Activated CD8-positive, alpha-beta memory T cell treated with anti-CD3 and anti-CD28 coated beads, Interleukin-2, amount 10 ng/mL, durations not matched to agents 7 days and 5 days (primary cell): ENCODE data around the gene SAT2. TPM values are rescaled to one million over a fixed set of nuclear protein-coding genes. Genes with fewer than 3 reads are reported as not detected.

Source experiments
- total RNA-seq, 2 experiments: library from RNA; stranded (reverse); gene quantifications; one replicate each; pipeline ENCODE4 v1.2.3, GENCODE V29; 2021

Gene SAT2
- total RNA-seq, 2 experiments from 2014 or later = 21.5 to 28.0 TPM

Other genes with a start within 250 kb of the SAT2 start
- under 1 TPM; 0.54 to 0.61 TPM for gene TNK1, start 246.7 kb downstream of the SAT2 start, total RNA-seq
- 10 to 100 TPM; 65.5 to 74.2 TPM for gene PLSCR3, start 233.3 kb downstream of the SAT2 start, total RNA-seq
- gene TMEM256, start 223.7 kb downstream of the SAT2 start, total RNA-seq = 10 to 100 TPM; 47.5 to 56.1 TPM
- 1 to 10 TPM; 2.0 to 3.5 TPM for gene NLGN2, start 220.0 kb downstream of the SAT2 start, total RNA-seq
- not detected for gene SPEM1, start 207.5 kb downstream of the SAT2 start, total RNA-seq
- gene SPEM2, start 202.2 kb downstream of the SAT2 start, total RNA-seq = not detected
- not detected for gene SPEM3, start 199.0 kb downstream of the SAT2 start, total RNA-seq
- 10 to 100 TPM; 13.9 to 16.7 TPM for gene TMEM102, start 192.4 kb downstream of the SAT2 start, total RNA-seq
- 1 to 10 TPM; 3.6 to 4.1 TPM for gene FGF11, start 188.3 kb downstream of the SAT2 start, total RNA-seq
- gene CHRNB1, start 182.8 kb downstream of the SAT2 start, total RNA-seq = 10 to 100 TPM; 10.4 to 13.1 TPM
- gene ZBTB4, start 148.2 kb downstream of the SAT2 start, total RNA-seq = 10 to 100 TPM; 24.5 to 27.7 TPM
- gene SLC35G6, start 146.4 kb downstream of the SAT2 start, total RNA-seq = not detected
- gene POLR2A, start 143.5 kb downstream of the SAT2 start, total RNA-seq = 100 to 1,000 TPM; 198 to 228 TPM
- 10 to 100 TPM; 52.8 to 59.4 TPM for gene TNFSF12, start 78.8 kb downstream of the SAT2 start, total RNA-seq
- 1 to 10 TPM; 2.2 to 2.5 TPM for gene TNFSF13, start 69.1 kb downstream of the SAT2 start, total RNA-seq
- 10 to 100 TPM; 55.7 to 70.9 TPM for gene SENP3, start 65.9 kb downstream of the SAT2 start, total RNA-seq
- gene CD68, start 48.2 kb downstream of the SAT2 start, total RNA-seq = 10 to 100 TPM in 1 of 2 experiments, 1 to 10 TPM in 1; 10.0 to 26.7 TPM
- gene MPDU1, start 44.0 kb downstream of the SAT2 start, total RNA-seq = 10 to 100 TPM; 57.6 to 76.9 TPM
- under 1 TPM; 0.21 to 0.35 TPM for gene SOX15, start 37.7 kb downstream of the SAT2 start, total RNA-seq
- gene FXR2, start 12.9 kb downstream of the SAT2 start, total RNA-seq = 10 to 100 TPM; 30.7 to 40.5 TPM
- gene SHBG, start 2.3 kb upstream of the SAT2 start, total RNA-seq = not detected
- gene ATP1B2, start 23.1 kb upstream of the SAT2 start, total RNA-seq = under 1 TPM in 1 of 2 experiments, not detected in 1; 0.47 TPM
- gene TP53, start 59.7 kb upstream of the SAT2 start, total RNA-seq = 100 to 1,000 TPM; 137 to 171 TPM
- 10 to 100 TPM; 28.0 to 29.0 TPM for gene WRAP53, start 60.7 kb upstream of the SAT2 start, total RNA-seq
- not detected for gene EFNB3, start 77.4 kb upstream of the SAT2 start, total RNA-seq
- not detected for gene DNAH2, start 89.9 kb upstream of the SAT2 start, total RNA-seq
- 10 to 100 TPM; 15.5 to 31.9 TPM for gene KDM6B, start 206.4 kb upstream of the SAT2 start, total RNA-seq
- gene TMEM88, start 227.2 kb upstream of the SAT2 start, total RNA-seq = 1 to 10 TPM in 1 of 2 experiments, under 1 TPM in 1; 0.84 to 1.2 TPM
- 10 to 100 TPM; 86.0 to 95.8 TPM for gene NAA38, start 229.7 kb upstream of the SAT2 start, total RNA-seq
- 1 to 10 TPM; 6.4 to 8.2 TPM for gene CYB5D1, start 230.2 kb upstream of the SAT2 start, total RNA-seq